Effector memory CD8-positive, alpha-beta T cell (primary cell): Measurements from ENCODE around the gene FXYD6.

Source experiments
- ATAC-seq: fragments of 150-1000 bp; cut with Tn5 transposase; replicated peaks from 2 replicates; pipeline ENCODE4 v1.10.0; 2021; ENCODE audit warnings: mild to moderate bottlenecking, moderate library complexity
- DNase-seq, 3 experiments: peaks; one replicate each; pipeline ENCODE4 v3.0.0; 2021
- H3K27ac Mint-ChIP-seq, 2 donors: one replicate each; pipeline ENCODE4 v1.8.0; 2022; ENCODE audit warnings: mild to moderate bottlenecking in 2 of 2, mixed read lengths in 2 of 2, moderate library complexity in 2 of 2
- H3K27me3 Mint-ChIP-seq, 2 donors: one replicate each; pipeline ENCODE4 v1.8.0; 2022; ENCODE audit warnings: mixed read lengths in 2 of 2
- H3K36me3 Mint-ChIP-seq: one replicate; pipeline ENCODE4 v1.8.0; 2022; ENCODE audit warnings: mild to moderate bottlenecking, moderate library complexity, mixed read lengths; ENCODE audit not compliant: insufficient read depth
- H3K4me1 Mint-ChIP-seq, 2 donors: one replicate each; pipeline ENCODE4 v1.8.0; 2022; ENCODE audit warnings: low read depth in 2 of 2, mixed read lengths in 2 of 2
- H3K4me3 Mint-ChIP-seq, 2 donors: one replicate each; pipeline ENCODE4 v1.8.0; 2022; ENCODE audit warnings: mild to moderate bottlenecking in 2 of 2, mixed read lengths in 2 of 2, moderate library complexity in 2 of 2
- H3K9me3 Mint-ChIP-seq, 2 donors: one replicate each; pipeline ENCODE4 v1.8.0; 2022; ENCODE audit warnings: mixed read lengths in 2 of 2

The FXYD6 gene

GRCh38 chr11:117907276-117908108, 31.0 kb upstream of the FXYD6 start:
- peaks cover 9 to 15% of the 10 kb centered on the region in 2 donors for H3K4me1 Mint-ChIP-seq
- peaks cover 4% of the 10 kb centered on the region for H3K36me3 Mint-ChIP-seq
- ATAC-seq (peak; percentile 97), DNase-seq (peak; percentile 51 to 67 (median 52))
- H3K9me3 Mint-ChIP-seq = no peaks in the 10 kb centered on the region
- H3K27me3 Mint-ChIP-seq = peaks cover 0 to 4% of the 10 kb centered on the region in 2 donors
- peak overlapping the region; percentile 25 to 44 for H3K27ac Mint-ChIP-seq
- no peak overlapping the region for H3K4me3 Mint-ChIP-seq

DNA sequence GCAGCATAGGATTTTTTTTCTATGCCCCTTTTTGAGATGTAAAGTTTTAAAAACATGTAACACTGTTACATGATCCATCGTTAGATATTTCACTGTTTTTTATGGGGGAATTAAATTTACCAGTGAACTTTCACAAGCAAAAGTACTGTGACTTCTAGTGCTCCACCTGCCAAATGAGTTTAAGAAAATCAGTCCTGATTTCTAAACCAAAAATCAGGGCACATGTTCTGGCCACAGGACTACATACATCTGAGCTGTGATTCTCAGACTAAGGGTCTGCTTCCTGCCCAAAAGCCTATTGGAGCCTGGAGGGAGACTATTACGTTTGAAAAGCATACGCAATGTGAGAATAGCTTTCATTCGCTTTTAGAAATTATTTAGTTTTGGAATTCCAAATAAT, 30.3 kb upstream of the FXYD6 start:
- Mint-ChIP-seq H3K4me3 (no peak overlapping the region), H3K27me3 (no peaks in the 10 kb centered on the region), H3K36me3 (peaks cover 4% of the 10 kb centered on the region), H3K9me3 (no peaks in the 10 kb centered on the region), H3K27ac (no peak overlapping the region), H3K4me1 (peaks cover 9 to 13% of the 10 kb centered on the region in 2 donors)
- ATAC-seq = no peak
- no peak for DNase-seq

DNA sequence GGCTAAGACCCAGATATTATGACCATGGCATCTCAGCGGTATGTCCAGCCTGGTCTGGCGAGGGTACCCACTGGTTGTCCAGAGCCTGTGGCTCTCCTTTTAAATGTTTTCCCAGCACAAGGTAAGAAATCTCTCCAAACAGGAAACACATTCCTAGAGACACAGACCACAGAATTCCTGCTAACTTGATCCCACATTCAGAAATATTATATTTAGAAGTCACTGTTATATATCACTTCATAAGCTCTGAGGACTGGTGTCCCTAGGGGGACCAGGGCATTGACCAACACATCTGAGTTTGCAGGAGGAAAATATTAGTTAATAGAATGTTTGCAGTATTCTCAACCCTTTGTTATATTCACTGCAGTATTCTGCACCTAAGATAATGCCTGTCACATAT, 29.7 kb upstream of the FXYD6 start:
- peaks cover 9 to 11% of the 10 kb centered on the region in 2 donors for H3K4me1 Mint-ChIP-seq
- H3K9me3 Mint-ChIP-seq = no peaks in the 10 kb centered on the region
- DNase-seq (no peak), ATAC-seq (no peak)
- no peaks in the 10 kb centered on the region for H3K27me3 Mint-ChIP-seq
- no peak overlapping the region for H3K27ac Mint-ChIP-seq
- no peak overlapping the region for H3K4me3 Mint-ChIP-seq
- peaks cover 4% of the 10 kb centered on the region for H3K36me3 Mint-ChIP-seq

DNA sequence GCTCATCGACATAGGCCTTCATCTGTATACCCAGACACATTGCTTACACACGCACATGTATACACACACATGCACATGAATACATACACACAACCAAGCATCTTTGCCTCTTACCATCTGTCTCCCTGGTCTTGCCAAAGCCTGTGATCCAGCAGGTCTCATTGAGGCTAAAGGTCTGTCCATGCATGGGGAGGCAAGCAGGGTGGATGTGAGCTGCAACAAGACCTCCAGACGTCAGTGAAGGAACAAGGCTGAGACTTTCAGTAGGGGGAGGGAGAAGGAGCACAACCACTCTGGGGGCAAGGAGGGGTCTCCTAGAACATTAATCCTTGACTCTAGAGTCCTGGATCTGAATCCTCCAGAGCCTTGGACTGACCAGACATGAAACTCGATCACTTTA, 29.1 kb upstream of the FXYD6 start:
- no peak for DNase-seq
- Mint-ChIP-seq H3K4me3 (no peak overlapping the region), H3K27ac (peak overlapping the region in 1 of 2 donors; percentile 2), H3K9me3 (no peaks in the 10 kb centered on the region), H3K4me1 (peaks cover 9 to 10% of the 10 kb centered on the region in 2 donors), H3K36me3 (peaks cover 4% of the 10 kb centered on the region), H3K27me3 (no peaks in the 10 kb centered on the region)
- no peak for ATAC-seq

DNA sequence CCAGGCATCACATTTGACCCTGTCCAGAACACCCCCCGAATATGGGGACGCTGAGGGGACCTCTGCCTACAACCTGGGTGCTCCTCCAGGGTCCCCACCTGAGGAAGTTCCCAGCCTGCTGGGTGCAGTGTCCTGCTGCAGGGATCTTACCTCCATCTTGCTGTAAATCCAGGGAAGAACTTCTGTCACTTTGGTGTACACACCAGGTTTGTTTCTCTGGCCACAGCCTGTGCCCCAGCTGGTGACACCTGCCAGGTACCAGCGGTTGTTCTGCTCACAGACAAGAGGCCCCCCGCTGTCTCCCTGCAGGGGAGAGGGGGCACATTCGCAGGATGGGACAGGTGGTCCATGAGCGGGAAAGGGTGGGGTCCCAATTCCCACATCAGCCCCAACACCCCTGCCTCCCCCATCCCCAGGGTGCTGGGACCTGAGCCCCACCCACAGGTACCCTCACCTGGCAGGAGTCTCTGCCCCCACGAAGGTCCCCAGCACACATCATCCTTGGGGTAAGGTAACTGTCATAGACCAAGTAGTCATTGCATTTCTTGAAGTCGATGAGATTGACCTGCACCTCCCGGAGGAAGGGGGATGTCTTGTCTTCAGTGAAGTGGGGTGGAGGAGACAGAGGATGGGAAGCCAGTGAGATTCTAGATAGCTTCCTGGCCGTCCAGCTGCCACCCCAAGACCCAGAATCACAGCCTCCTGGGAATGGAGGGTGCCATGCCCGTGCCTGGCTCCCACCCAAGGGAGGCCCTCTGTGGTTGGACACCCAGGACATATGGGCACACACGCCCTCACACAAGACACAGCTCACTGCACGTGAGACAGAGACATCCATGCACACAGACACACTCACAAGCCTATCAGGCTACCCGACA, 27.3 kb upstream of the FXYD6 start:
- no peaks in the 10 kb centered on the region for H3K36me3 Mint-ChIP-seq
- ATAC-seq = no peak
- no peak overlapping the region for H3K4me3 Mint-ChIP-seq
- DNase-seq = no peak
- no peak overlapping the region for H3K27ac Mint-ChIP-seq
- H3K9me3 Mint-ChIP-seq = no peaks in the 10 kb centered on the region
- H3K27me3 Mint-ChIP-seq = no peaks in the 10 kb centered on the region
- peaks cover 12% of the 10 kb centered on the region in 2 donors for H3K4me1 Mint-ChIP-seq

DNA sequence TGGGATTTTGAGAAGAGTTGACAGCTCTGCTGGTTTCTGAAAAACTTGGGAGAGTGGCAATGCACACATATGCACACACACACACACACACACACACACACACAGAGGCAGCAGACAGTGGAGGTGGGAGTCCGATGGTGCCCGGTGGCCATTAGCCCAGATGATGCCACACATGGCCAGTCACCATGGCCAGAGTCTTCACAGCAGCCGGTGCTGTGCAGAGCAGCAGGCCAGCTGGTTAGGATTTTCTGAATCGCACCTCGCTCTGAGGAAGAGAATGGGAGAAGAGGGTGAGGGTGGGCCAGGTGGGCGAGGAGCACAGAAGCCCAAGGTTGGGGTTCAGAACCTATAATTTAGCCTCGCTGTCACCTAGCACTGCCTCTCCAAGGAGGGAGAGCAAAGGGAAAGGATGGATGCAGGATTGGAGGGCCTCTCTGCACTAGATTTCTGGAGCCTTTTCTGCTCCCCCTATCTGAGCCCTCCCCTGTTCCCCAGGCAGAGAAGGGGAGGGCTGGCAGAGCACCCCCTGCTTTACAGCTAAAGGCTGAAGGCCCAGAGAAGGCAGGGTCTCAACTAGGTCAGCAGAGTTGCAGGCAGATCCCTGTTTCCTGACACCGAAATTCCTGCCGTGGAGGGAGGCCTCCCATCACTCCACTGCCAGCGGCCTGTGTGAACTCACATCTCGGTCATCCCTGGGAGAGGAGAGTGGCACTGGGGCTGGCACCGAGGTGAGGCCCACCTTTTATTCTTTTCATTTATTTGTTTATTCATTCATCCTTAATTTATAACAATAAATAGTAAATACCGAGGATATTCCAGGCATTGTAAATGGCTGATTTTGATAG, 25.8 kb upstream of the FXYD6 start:
- Mint-ChIP-seq H3K4me1 (peaks cover 2 to 5% of the 10 kb centered on the region in 2 donors), H3K4me3 (no peak overlapping the region), H3K27ac (no peak overlapping the region), H3K27me3 (peaks cover 0 to 12% of the 10 kb centered on the region in 2 donors), H3K36me3 (no peaks in the 10 kb centered on the region), H3K9me3 (no peaks in the 10 kb centered on the region)
- no peak for ATAC-seq
- DNase-seq = no peak

- Mint-ChIP-seq H3K36me3 (no peaks in the 10 kb centered on the region), H3K9me3 (no peaks in the 10 kb centered on the region)
- ATAC-seq = no peak
Observed at GRCh38 chr11:117901601-117902000, 25.1 kb upstream of the FXYD6 start.

GRCh38 chr11:117900720-117901440, 24.4 kb upstream of the FXYD6 start:
- Mint-ChIP-seq H3K27ac (no peak overlapping the region), H3K36me3 (no peaks in the 10 kb centered on the region), H3K4me1 (peaks cover 2 to 3% of the 10 kb centered on the region in 2 donors), H3K9me3 (no peaks in the 10 kb centered on the region), H3K27me3 (peaks cover 12 to 25% of the 10 kb centered on the region in 2 donors), H3K4me3 (no peak overlapping the region)
- DNase-seq (no peak), ATAC-seq (no peak)

More at GRCh38 chr11:117901601-117902000, 25.1 kb upstream of the FXYD6 start:
- H3K4me1 Mint-ChIP-seq = peaks cover 2 to 3% of the 10 kb centered on the region in 2 donors
- no peak for DNase-seq
- H3K27ac Mint-ChIP-seq = no peak overlapping the region
- peaks cover 5 to 18% of the 10 kb centered on the region in 2 donors for H3K27me3 Mint-ChIP-seq
- H3K4me3 Mint-ChIP-seq = no peak overlapping the region

- H3K27ac Mint-ChIP-seq = no peak overlapping the region
- H3K9me3 Mint-ChIP-seq = no peaks in the 10 kb centered on the region
- no peak overlapping the region for H3K4me3 Mint-ChIP-seq
- H3K4me1 Mint-ChIP-seq = peaks cover 2 to 3% of the 10 kb centered on the region in 2 donors
- no peaks in the 10 kb centered on the region for H3K36me3 Mint-ChIP-seq
- ATAC-seq = peak; percentile 32
- peaks cover 15 to 27% of the 10 kb centered on the region in 2 donors for H3K27me3 Mint-ChIP-seq
- no peak for DNase-seq
Observed at GRCh38 chr11:117900121-117900648, 23.7 kb upstream of the FXYD6 start.

GRCh38 chr11:117898059-117898458, 21.6 kb upstream of the FXYD6 start:
- no peak overlapping the region for H3K4me3 Mint-ChIP-seq
- no peaks in the 10 kb centered on the region for H3K9me3 Mint-ChIP-seq
- H3K36me3 Mint-ChIP-seq = no peaks in the 10 kb centered on the region
- ATAC-seq = no peak
- peaks cover 2 to 3% of the 10 kb centered on the region in 2 donors for H3K4me1 Mint-ChIP-seq
- DNase-seq = no peak
- no peak overlapping the region for H3K27ac Mint-ChIP-seq
- peaks cover 29 to 42% of the 10 kb centered on the region in 2 donors for H3K27me3 Mint-ChIP-seq

DNA sequence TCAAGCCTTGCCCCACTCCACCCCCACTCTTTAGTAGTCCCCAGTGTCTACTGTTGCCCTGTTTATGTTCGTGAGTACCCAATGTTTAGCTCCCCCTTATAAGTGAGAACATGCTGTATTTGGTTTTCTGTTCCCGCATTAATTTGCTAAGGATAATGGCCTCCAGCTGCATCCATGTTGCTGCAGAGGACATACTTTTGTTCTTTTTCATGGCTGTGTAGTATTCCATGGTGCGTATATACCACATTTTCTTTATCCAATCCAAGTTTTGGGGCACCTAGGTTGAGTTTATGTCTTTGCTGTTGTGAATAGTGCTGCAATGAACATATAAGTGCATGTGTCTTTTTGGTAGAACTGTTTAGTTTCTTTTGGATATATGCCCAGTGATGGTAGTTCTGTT, 16.2 kb upstream of the FXYD6 start:
- H3K36me3 Mint-ChIP-seq = no peaks in the 10 kb centered on the region
- H3K27ac Mint-ChIP-seq = no peak overlapping the region
- H3K9me3 Mint-ChIP-seq = no peaks in the 10 kb centered on the region
- H3K4me3 Mint-ChIP-seq = no peak overlapping the region
- no peaks in the 10 kb centered on the region for H3K4me1 Mint-ChIP-seq
- peaks cover 33 to 50% of the 10 kb centered on the region in 2 donors for H3K27me3 Mint-ChIP-seq
- DNase-seq (no peak), ATAC-seq (no peak)

- DNase-seq = no peak
- Mint-ChIP-seq H3K4me3 (no peak overlapping the region), H3K27me3 (peaks cover 31 to 45% of the 10 kb centered on the region in 2 donors), H3K27ac (no peak overlapping the region), H3K9me3 (no peaks in the 10 kb centered on the region), H3K4me1 (no peaks in the 10 kb centered on the region), H3K36me3 (no peaks in the 10 kb centered on the region)
- ATAC-seq = no peak
Observed at GRCh38 chr11:117891362-117891761, 14.9 kb upstream of the FXYD6 start.
